ENCODE measurements around the gene TFAP2A.

Gene TFAP2A

GRCh38 chr6:10407674-10408054, 7.2 kb downstream of the TFAP2A start (continued):
- TF ChIP-seq ZNF513 (tag by site-specific recombination; IDR thresholded peaks at IDR 0.05) = peak; percentile 37; the same call in 1 of the 2 replicates
- TF ChIP-seq PATZ1 (tag by site-specific recombination; IDR thresholded peaks at IDR 0.05) = no peak
- TF ChIP-seq, protein P1, sequence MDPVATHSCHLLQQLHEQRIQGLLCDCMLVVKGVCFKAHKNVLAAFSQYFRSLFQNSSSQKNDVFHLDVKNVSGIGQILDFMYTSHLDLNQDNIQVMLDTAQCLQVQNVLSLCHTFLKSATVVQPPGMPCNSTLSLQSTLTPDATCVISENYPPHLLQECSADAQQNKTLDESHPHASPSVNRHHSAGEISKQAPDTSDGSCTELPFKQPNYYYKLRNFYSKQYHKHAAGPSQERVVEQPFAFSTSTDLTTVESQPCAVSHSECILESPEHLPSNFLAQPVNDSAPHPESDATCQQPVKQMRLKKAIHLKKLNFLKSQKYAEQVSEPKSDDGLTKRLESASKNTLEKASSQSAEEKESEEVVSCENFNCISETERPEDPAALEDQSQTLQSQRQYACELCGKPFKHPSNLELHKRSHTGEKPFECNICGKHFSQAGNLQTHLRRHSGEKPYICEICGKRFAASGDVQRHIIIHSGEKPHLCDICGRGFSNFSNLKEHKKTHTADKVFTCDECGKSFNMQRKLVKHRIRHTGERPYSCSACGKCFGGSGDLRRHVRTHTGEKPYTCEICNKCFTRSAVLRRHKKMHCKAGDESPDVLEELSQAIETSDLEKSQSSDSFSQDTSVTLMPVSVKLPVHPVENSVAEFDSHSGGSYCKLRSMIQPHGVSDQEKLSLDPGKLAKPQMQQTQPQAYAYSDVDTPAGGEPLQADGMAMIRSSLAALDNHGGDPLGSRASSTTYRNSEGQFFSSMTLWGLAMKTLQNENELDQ (tag by site-specific recombination; IDR thresholded peaks at IDR 0.05; ENCODE audit: low read depth) = 0 out of 2 replicates have a peak, but pooled peaks have one; percentile 70
- TF ChIP-seq ZNF561 (tag by site-specific recombination; IDR thresholded peaks at IDR 0.05; ENCODE audit: borderline replicate concordance) = 0 out of 2 replicates have a peak, but pooled peaks have one; percentile 57
- TF ChIP-seq ZNF529 (tag by site-specific recombination; IDR thresholded peaks at IDR 0.05; ENCODE audit: insufficient replicate concordance) = no peak
- peak; percentile 87 for TF ChIP-seq ZNF24 (tag by site-specific recombination; IDR thresholded peaks at IDR 0.05)
- peak; percentile 89 for TF ChIP-seq GLI2 (tag by site-specific recombination; IDR thresholded peaks at IDR 0.05; ENCODE audit: borderline replicate concordance, low read depth)
- no peak for TF ChIP-seq ZNF433 (tag by site-specific recombination; IDR thresholded peaks at IDR 0.05; ENCODE audit: low read depth)
- TF ChIP-seq ZBTB44 (tag by site-specific recombination; IDR thresholded peaks at IDR 0.05) = peak; percentile 99
- TF ChIP-seq ZNF596 (tag by site-specific recombination; IDR thresholded peaks at IDR 0.05) = 0 out of 2 replicates have a peak, but pooled peaks have one; percentile 42
- TF ChIP-seq, protein P2, sequence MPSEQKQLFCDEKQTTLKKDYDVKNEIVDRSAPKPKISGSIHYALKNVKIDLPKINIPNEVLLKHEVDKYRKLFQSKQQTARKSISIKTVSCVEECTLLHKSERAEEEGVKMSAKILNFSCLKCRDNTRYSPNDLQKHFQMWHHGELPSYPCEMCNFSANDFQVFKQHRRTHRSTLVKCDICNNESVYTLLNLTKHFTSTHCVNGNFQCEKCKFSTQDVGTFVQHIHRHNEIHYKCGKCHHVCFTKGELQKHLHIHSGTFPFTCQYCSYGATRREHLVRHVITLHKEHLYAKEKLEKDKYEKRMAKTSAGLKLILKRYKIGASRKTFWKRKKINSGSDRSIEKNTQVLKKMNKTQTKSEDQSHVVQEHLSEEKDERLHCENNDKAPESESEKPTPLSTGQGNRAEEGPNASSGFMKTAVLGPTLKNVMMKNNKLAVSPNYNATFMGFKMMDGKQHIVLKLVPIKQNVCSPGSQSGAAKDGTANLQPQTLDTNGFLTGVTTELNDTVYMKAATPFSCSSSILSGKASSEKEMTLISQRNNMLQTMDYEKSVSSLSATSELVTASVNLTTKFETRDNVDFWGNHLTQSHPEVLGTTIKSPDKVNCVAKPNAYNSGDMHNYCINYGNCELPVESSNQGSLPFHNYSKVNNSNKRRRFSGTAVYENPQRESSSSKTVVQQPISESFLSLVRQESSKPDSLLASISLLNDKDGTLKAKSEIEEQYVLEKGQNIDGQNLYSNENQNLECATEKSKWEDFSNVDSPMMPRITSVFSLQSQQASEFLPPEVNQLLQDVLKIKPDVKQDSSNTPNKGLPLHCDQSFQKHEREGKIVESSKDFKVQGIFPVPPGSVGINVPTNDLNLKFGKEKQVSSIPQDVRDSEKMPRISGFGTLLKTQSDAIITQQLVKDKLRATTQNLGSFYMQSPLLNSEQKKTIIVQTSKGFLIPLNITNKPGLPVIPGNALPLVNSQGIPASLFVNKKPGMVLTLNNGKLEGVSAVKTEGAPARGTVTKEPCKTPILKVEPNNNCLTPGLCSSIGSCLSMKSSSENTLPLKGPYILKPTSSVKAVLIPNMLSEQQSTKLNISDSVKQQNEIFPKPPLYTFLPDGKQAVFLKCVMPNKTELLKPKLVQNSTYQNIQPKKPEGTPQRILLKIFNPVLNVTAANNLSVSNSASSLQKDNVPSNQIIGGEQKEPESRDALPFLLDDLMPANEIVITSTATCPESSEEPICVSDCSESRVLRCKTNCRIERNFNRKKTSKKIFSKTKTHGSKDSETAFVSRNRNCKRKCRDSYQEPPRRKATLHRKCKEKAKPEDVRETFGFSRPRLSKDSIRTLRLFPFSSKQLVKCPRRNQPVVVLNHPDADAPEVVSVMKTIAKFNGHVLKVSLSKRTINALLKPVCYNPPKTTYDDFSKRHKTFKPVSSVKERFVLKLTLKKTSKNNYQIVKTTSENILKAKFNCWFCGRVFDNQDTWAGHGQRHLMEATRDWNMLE (tag by site-specific recombination; conservative IDR thresholded peaks at IDR 0.05; ENCODE audit: low read depth) = peak; percentile 37; the same call in 1 of the 2 replicates
- TF ChIP-seq TRIM28 (IDR thresholded peaks at IDR 0.05; ENCODE audit: borderline replicate concordance, low read length) = 0 out of 2 replicates have a peak, but pooled peaks have one; percentile 46
- TF ChIP-seq ZNF391 (tag by site-specific recombination; IDR thresholded peaks at IDR 0.05; ENCODE audit: borderline replicate concordance, low read depth) = peak; percentile 93
- 0 out of 2 replicates have a peak, but pooled peaks have one; percentile 18 for TF ChIP-seq ZSCAN23 (tag by site-specific recombination; IDR thresholded peaks at IDR 0.05)
- TF ChIP-seq ZNF366 (tag by site-specific recombination; conservative IDR thresholded peaks at IDR 0.05) = peak; percentile 95
- TF ChIP-seq ZNF843 (tag by site-specific recombination; IDR thresholded peaks at IDR 0.05) = peak; percentile 99
- peak; percentile 59; the same call in 1 of the 2 replicates for TF ChIP-seq BCL6B (tag by site-specific recombination; IDR thresholded peaks at IDR 0.05)
- TF ChIP-seq HOXA7 (CRISPR knock-in tag; IDR thresholded peaks at IDR 0.05; ENCODE audit: borderline replicate concordance) = no peak
- 0 out of 2 replicates have a peak, but pooled peaks have one; percentile 26 for TF ChIP-seq ZBTB7A (tag by site-specific recombination; IDR thresholded peaks at IDR 0.05; ENCODE audit: low read depth)
- TF ChIP-seq, protein P3, sequence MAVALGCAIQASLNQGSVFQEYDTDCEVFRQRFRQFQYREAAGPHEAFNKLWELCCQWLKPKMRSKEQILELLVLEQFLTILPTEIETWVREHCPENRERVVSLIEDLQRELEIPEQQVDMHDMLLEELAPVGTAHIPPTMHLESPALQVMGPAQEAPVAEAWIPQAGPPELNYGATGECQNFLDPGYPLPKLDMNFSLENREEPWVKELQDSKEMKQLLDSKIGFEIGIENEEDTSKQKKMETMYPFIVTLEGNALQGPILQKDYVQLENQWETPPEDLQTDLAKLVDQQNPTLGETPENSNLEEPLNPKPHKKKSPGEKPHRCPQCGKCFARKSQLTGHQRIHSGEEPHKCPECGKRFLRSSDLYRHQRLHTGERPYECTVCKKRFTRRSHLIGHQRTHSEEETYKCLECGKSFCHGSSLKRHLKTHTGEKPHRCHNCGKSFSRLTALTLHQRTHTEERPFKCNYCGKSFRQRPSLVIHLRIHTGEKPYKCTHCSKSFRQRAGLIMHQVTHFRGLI (tag by site-specific recombination; IDR thresholded peaks at IDR 0.05) = 0 out of 2 replicates have a peak, but pooled peaks have one; percentile 18
- TF ChIP-seq, protein P4, sequence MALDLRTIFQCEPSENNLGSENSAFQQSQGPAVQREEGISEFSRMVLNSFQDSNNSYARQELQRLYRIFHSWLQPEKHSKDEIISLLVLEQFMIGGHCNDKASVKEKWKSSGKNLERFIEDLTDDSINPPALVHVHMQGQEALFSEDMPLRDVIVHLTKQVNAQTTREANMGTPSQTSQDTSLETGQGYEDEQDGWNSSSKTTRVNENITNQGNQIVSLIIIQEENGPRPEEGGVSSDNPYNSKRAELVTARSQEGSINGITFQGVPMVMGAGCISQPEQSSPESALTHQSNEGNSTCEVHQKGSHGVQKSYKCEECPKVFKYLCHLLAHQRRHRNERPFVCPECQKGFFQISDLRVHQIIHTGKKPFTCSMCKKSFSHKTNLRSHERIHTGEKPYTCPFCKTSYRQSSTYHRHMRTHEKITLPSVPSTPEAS (tag by site-specific recombination; IDR thresholded peaks at IDR 0.05) = peak; percentile 50

Measured in HEK293 (cell line).